ENCODE measurements around the gene ZFAND6. TPM values are rescaled to one million over a fixed set of nuclear protein-coding genes. Genes with fewer than 3 reads are reported as not detected.
A peak's percentile ranks its signal among the peaks of the same experiment; 100 is the strongest.

ZFAND6 gene
- total RNA-seq, 1 experiment from 2014 or later: 41.4 TPM

DNA sequence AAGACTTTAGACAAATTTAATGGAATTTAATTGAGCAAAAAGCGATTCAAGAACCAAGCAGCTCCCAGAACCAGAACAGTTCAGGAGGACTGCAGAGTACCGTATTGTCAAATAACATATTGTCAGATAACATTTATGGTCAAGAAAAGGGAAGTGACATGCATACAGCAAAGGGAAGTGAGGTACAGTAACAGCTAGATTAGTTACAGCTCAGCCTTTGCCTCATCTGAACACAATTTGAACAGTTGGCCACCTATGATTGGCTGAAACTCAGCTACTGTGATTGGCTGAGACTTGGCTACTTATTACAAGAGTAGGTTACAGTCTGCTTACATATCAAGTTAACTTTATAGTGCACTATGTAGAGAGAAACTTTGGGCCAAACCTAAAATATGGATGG is 21.9 kb downstream of the ZFAND6 start:
- Histone ChIP-seq H3K27ac (ENCODE audit: low read depth, low read length, poor library complexity, severe bottlenecking) (no peak overlapping the region), H3K4me3 (ENCODE audit: low read depth, low read length, poor library complexity, severe bottlenecking) (no peak overlapping the region), H3K27me3 (replicated peaks; ENCODE audit: insufficient read depth, low read depth, low read length, poor library complexity) (no peaks in the 10 kb centered on the region), H3K4me1 (ENCODE audit: insufficient read depth, low read length, poor library complexity, severe bottlenecking) (no peaks in the 10 kb centered on the region), H3K36me3 (ENCODE audit: insufficient read depth, low read length, poor library complexity, severe bottlenecking) (no peaks in the 10 kb centered on the region), H3K9me3 (ENCODE audit: low read depth, low read length, poor library complexity, severe bottlenecking) (no peaks in the 10 kb centered on the region)
- no peak for TF ChIP-seq EZH2 (IDR thresholded peaks at IDR 0.05; ENCODE audit: borderline replicate concordance, low read depth, low read length, poor library complexity, severe bottlenecking)
- TF ChIP-seq, protein P1, sequence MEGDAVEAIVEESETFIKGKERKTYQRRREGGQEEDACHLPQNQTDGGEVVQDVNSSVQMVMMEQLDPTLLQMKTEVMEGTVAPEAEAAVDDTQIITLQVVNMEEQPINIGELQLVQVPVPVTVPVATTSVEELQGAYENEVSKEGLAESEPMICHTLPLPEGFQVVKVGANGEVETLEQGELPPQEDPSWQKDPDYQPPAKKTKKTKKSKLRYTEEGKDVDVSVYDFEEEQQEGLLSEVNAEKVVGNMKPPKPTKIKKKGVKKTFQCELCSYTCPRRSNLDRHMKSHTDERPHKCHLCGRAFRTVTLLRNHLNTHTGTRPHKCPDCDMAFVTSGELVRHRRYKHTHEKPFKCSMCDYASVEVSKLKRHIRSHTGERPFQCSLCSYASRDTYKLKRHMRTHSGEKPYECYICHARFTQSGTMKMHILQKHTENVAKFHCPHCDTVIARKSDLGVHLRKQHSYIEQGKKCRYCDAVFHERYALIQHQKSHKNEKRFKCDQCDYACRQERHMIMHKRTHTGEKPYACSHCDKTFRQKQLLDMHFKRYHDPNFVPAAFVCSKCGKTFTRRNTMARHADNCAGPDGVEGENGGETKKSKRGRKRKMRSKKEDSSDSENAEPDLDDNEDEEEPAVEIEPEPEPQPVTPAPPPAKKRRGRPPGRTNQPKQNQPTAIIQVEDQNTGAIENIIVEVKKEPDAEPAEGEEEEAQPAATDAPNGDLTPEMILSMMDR (conservative IDR thresholded peaks at IDR 0.05; ENCODE audit: low read depth, low read length): no peak
- ChIA-PET POLR2A (ENCODE audit: low non-redundant PET) (no interaction called here), CTCF (no interaction called here)
- intact Hi-C loops (cut with micrococcal nuclease; ENCODE audit: unreplicated experiment): no loop called here
- no peak for DNase-seq (ENCODE audit: low spot score)
- no TSS peak for BruUV-seq (replicated peaks)

GRCh38 chr15:80087104-80087503 is 27.6 kb downstream of the ZFAND6 start:
- DNase-seq (ENCODE audit: low spot score): no peak
- CTCF ChIA-PET: no interaction called here
- no peaks in the 10 kb centered on the region for H3K4me1 ChIP-seq (ENCODE audit: insufficient read depth, low read length, poor library complexity, severe bottlenecking)
- H3K36me3 ChIP-seq (ENCODE audit: insufficient read depth, low read length, poor library complexity, severe bottlenecking): no peaks in the 10 kb centered on the region
- no peaks in the 10 kb centered on the region for H3K9me3 ChIP-seq (ENCODE audit: low read depth, low read length, poor library complexity, severe bottlenecking)
- TF ChIP-seq EZH2 (IDR thresholded peaks at IDR 0.05; ENCODE audit: borderline replicate concordance, low read depth, low read length, poor library complexity, severe bottlenecking): no peak
- TF ChIP-seq, protein P1 (conservative IDR thresholded peaks at IDR 0.05; ENCODE audit: low read depth, low read length): 0 out of 2 replicates have a peak, but pooled peaks have one; percentile 9
- intact Hi-C loops (cut with micrococcal nuclease; ENCODE audit: unreplicated experiment): no loop called here
- H3K27ac ChIP-seq (ENCODE audit: low read depth, low read length, poor library complexity, severe bottlenecking): no peak overlapping the region
- H3K4me3 ChIP-seq (ENCODE audit: low read depth, low read length, poor library complexity, severe bottlenecking): no peak overlapping the region
- POLR2A ChIA-PET (ENCODE audit: low non-redundant PET): no interaction called here
- no TSS peak for BruUV-seq (replicated peaks)
- no peaks in the 10 kb centered on the region for H3K27me3 ChIP-seq (replicated peaks; ENCODE audit: insufficient read depth, low read depth, low read length, poor library complexity)

DNA sequence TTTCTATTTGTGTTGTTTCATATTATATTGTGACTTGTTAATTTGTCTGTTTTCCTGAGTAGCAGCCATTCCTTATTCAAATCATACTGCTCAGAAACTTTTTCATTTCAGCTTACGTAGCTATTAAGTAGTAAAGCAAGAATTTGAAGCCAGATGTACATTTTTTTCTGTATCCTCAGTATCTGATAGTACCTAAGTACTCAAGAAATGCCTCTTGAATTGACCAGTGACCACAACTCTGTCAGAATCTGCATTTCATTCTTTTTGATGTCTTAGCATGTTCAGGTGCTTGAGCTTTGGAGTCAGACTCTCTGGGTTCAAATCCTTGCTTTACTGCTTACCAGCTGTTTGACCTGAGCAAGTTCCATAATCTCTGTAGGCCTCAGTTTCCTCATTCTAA is 30.6 kb downstream of the ZFAND6 start:
- TF ChIP-seq, protein P1 (conservative IDR thresholded peaks at IDR 0.05; ENCODE audit: low read depth, low read length): no peak
- no peak for TF ChIP-seq EZH2 (IDR thresholded peaks at IDR 0.05; ENCODE audit: borderline replicate concordance, low read depth, low read length, poor library complexity, severe bottlenecking)
- peaks cover 7% of the 10 kb centered on the region for H3K4me1 ChIP-seq (ENCODE audit: insufficient read depth, low read length, poor library complexity, severe bottlenecking)
- CTCF ChIA-PET: no interaction called here
- no peaks in the 10 kb centered on the region for H3K9me3 ChIP-seq (ENCODE audit: low read depth, low read length, poor library complexity, severe bottlenecking)
- BruUV-seq (replicated peaks): no TSS peak
- H3K27me3 ChIP-seq (replicated peaks; ENCODE audit: insufficient read depth, low read depth, low read length, poor library complexity): no peaks in the 10 kb centered on the region
- no peak overlapping the region for H3K4me3 ChIP-seq (ENCODE audit: low read depth, low read length, poor library complexity, severe bottlenecking)
- intact Hi-C loops (cut with micrococcal nuclease; ENCODE audit: unreplicated experiment): no loop called here
- H3K36me3 ChIP-seq (ENCODE audit: insufficient read depth, low read length, poor library complexity, severe bottlenecking): no peaks in the 10 kb centered on the region
- no peak for DNase-seq (ENCODE audit: low spot score)
- H3K27ac ChIP-seq (ENCODE audit: low read depth, low read length, poor library complexity, severe bottlenecking): no peak overlapping the region
- POLR2A ChIA-PET (ENCODE audit: low non-redundant PET): no interaction called here

All from A673 (cell line).